Spleen (tissue), 11 donors: ENCODE data around the gene GANAB. TPM values are rescaled to one million over a fixed set of nuclear protein-coding genes. Genes with fewer than 3 reads are reported as not detected.
A peak's percentile ranks its signal among the peaks of the same experiment; 100 is the strongest.

Source experiments
- DNase-seq: peaks from one replicate; pipeline ENCODE4 v3.0.0-alpha.2; 2020
- H3K27ac ChIP-seq, 8 donors: fragments of 200-600 bp; sonication (generic) in 7 of 8; 1 replicate in 4 of 8; 2 replicates in 4 of 8; pipeline versions ENCODE4 v1.5.0 to v1.8.0; 2016 to 2021; ENCODE audit warnings: inconsistent platforms in 4 of 8, mild to moderate bottlenecking in 4 of 8, moderate library complexity in 1 of 8
- H3K27me3 ChIP-seq, 7 donors: fragments of 200-600 bp; sonication (generic) in 6 of 7; replicated peaks in 1 of 7; 1 replicate in 4 of 7; 2 replicates in 3 of 7; pipeline versions ENCODE4 v1.5.0 to v1.8.0; 2016 to 2021; ENCODE audit warnings: inconsistent platforms in 3 of 7, mild to moderate bottlenecking in 1 of 7
- H3K36me3 ChIP-seq, 6 donors: fragments of 200-600 bp; sonication (generic) in 5 of 6; 1 replicate in 4 of 6; 2 replicates in 2 of 6; pipeline versions ENCODE4 v1.5.0 to v1.8.0; 2016 to 2021; ENCODE audit warnings: inconsistent platforms in 2 of 6
- H3K4me1 ChIP-seq, 6 donors: fragments of 200-600 bp; sonication (generic) in 5 of 6; 1 replicate in 3 of 6; 2 replicates in 3 of 6; pipeline versions ENCODE4 v1.5.0 to v1.8.0; 2016 to 2021; ENCODE audit warnings: inconsistent platforms in 3 of 6
- H3K4me3 ChIP-seq, 8 donors: fragments of 200-600 bp; sonication (generic) in 7 of 8; 1 replicate in 4 of 8; 2 replicates in 4 of 8; pipeline versions ENCODE4 v1.5.0 to v1.8.0; 2016 to 2021; ENCODE audit warnings: inconsistent platforms in 4 of 8, mild to moderate bottlenecking in 4 of 8, moderate library complexity in 2 of 8
- H3K9me3 ChIP-seq, 8 donors: fragments of 200-600 bp; sonication (generic) in 7 of 8; 1 replicate in 4 of 8; 2 replicates in 4 of 8; pipeline versions ENCODE4 v1.5.0 to v1.8.0; 2016 to 2021; ENCODE audit warnings: inconsistent platforms in 4 of 8
- POLR2A ChIP-seq, 3 donors: fragments of 450-650 bp; IDR thresholded peaks; one replicate each; pipeline ENCODE4 v1.5.1; 2017; ENCODE audit warnings: antibody characterized with exemption in 3 of 3, mild to moderate bottlenecking in 1 of 3
- POLR2AphosphoS5 ChIP-seq, 3 donors: sonication (generic); formaldehyde crosslinking; IDR thresholded peaks; one replicate each; pipeline ENCODE4 v1.5.1; 2017; ENCODE audit warnings: antibody characterized with exemption in 3 of 3
- WGBS, 5 donors: extraction: QIAGEN DNeasy Blood & Tissue Kit in 3 of 5; methylation state at CpG; one replicate each; pipeline versions ENCODE4 v1.1.5 to v1.1.7; 2013 to 2018; 5-methylcytosine and 5-hydroxymethylcytosine counted together
- intact Hi-C: fragments of 100-400 bp; cut with DNase I; formaldehyde crosslinking; loops from one replicate; pipeline ENCODE4 v1.15.0; 2023; ENCODE audit warnings: low total_unique reads
- polyA plus RNA-seq, 3 donors: library from polyadenylated mRNA; stranded (reverse); fragments of 200-250 nt; gene quantifications; one replicate each; pipeline ENCODE4 v1.2.1, GENCODE V29; 2013
- total RNA-seq, 7 donors: library from RNA; depleted of rRNA in 3 of 7; stranded (reverse); fragments of >200 nt in 3 of 7; fragmentation: NEBNext Ultra II Directional in 4 of 7; extraction: Animal tissue kit (Norgen Biotek cat#: 25700) in 4 of 7; gene quantifications; one replicate each; pipeline versions ENCODE4 v1.1.0 to v1.2.1, GENCODE V29; 2016 to 2021
- TF ChIP-seq, protein P1 (sequence below), 11 experiments: fragments of 200-600 bp in 7 of 11; fragments of 450-650 bp in 4 of 11; sonication (generic) in 4 of 11; IDR thresholded peaks in 8 of 11; conservative IDR thresholded peaks in 3 of 11; 1 replicate in 7 of 11; 2 replicates in 4 of 11; pipeline versions ENCODE4 v1.4.0 to v1.8.0; 2016 to 2021; ENCODE audit warnings: antibody characterized with exemption in 11 of 11, inconsistent platforms in 4 of 11, mild to moderate bottlenecking in 1 of 11
- donor health status: healthy with polysubstance abuse.
- donor health status: DM: no; HTN: no; CAD: no; lungs with moderate emphysema.
- donor health status: DM: no; HTN: no; CAD: no.
- donor health status: Bipolar disorder and iron deficiency.
- donor health status: healthy.
- donor health status: DM: no; HTN: no; CAD: no.
- donor health status: DM: yes; HTN: yes; CAD: no.

The GANAB gene
- total and polyA plus RNA-seq, 10 donors = 49.0 to 245 (median 136) TPM

DNA sequence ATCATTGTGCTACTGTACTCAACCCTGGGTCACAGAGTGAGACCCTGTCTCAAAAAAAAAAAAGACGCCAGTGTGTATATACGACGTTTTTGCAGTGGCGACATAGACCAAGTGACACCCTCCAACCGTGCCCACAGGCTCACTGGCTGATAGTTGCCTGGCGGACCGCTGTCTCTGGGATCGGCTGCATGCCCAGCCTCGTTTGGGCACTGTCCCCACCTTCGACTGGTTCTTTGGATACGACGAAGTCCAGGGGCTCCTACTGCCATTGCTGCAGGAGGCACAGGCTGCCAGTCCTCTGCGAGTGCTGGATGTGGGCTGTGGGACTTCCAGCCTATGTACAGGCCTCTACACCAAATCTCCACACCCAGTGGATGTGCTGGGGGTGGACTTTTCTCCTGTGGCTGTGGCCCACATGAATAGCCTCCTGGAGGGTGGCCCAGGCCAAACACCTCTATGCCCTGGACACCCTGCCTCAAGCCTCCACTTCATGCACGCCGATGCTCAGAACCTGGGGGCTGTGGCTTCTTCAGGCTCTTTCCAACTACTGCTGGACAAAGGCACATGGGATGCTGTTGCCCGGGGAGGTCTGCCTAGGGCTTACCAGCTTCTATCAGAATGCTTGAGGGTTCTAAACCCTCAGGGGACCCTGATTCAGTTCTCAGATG lies 20.0 kb upstream of the GANAB start:
- Histone ChIP-seq H3K27ac (peak overlapping the region; percentile 87 to 96 (median 94)), H3K4me1 (peaks cover 29 to 83% (median 64%) of the 10 kb centered on the region in 6 donors), H3K27me3 (no peaks in the 10 kb centered on the region), H3K4me3 (peak overlapping the region; percentile 73 to 91 (median 82)), H3K9me3 (no peaks in the 10 kb centered on the region), H3K36me3 (peaks cover 0 to 39% (median 19%) of the 10 kb centered on the region in 6 donors)
- TF ChIP-seq, protein P1, sequence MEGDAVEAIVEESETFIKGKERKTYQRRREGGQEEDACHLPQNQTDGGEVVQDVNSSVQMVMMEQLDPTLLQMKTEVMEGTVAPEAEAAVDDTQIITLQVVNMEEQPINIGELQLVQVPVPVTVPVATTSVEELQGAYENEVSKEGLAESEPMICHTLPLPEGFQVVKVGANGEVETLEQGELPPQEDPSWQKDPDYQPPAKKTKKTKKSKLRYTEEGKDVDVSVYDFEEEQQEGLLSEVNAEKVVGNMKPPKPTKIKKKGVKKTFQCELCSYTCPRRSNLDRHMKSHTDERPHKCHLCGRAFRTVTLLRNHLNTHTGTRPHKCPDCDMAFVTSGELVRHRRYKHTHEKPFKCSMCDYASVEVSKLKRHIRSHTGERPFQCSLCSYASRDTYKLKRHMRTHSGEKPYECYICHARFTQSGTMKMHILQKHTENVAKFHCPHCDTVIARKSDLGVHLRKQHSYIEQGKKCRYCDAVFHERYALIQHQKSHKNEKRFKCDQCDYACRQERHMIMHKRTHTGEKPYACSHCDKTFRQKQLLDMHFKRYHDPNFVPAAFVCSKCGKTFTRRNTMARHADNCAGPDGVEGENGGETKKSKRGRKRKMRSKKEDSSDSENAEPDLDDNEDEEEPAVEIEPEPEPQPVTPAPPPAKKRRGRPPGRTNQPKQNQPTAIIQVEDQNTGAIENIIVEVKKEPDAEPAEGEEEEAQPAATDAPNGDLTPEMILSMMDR (IDR thresholded peaks at IDR 0.05 in 8 of 11, conservative IDR thresholded peaks at IDR 0.05 in 3 of 11) = no peak
- TF ChIP-seq POLR2AphosphoS5 (IDR thresholded peaks at IDR 0.05) = no peak
- no peak for TF ChIP-seq POLR2A (IDR thresholded peaks at IDR 0.05)
- WGBS, 5 donors = 45 to 72% (median 64%) methylated on average over 14 to 16 of the region's 16 CpGs
- peak; percentile 82 for DNase-seq
- intact Hi-C loops = no loop called here

DNA sequence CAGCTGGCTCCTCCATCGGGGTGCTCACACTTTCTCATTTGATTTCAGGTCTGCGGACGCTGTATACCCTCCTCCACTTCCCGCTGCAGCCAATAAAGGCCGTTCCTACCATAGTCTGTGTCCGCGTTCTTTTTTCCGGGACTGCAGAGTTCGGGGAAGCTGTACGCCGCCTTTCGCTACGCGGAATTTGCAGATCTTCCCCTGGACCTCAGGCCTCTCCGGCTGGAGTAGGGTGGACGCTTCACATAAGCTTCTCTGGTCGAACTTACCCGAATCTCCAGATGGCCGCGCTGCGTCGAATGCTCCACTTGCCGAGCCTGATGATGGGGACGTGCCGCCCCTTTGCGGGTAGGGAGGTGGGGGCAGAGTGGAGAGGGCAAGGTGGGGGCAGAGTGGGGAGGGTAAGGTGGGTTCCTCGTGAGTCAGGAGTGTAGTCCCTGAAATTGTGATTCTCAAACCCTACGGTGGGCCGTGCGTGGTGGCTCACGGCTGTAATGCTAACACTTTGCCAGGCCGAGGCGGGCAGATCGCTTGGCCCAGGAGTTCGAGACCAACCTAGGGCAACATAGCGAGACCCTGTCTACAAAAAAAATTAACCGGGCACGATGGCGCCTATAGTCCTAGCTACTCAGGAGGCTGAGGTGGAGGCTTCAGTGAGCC lies 19.3 kb upstream of the GANAB start:
- H3K9me3 ChIP-seq = no peaks in the 10 kb centered on the region
- TF ChIP-seq POLR2A (IDR thresholded peaks at IDR 0.05) = no peak
- TF ChIP-seq POLR2AphosphoS5 (IDR thresholded peaks at IDR 0.05) = no peak
- TF ChIP-seq, protein P1 (IDR thresholded peaks at IDR 0.05 in 8 of 11, conservative IDR thresholded peaks at IDR 0.05 in 3 of 11) = no peak
- peak overlapping the region; percentile 87 to 96 (median 94) for H3K27ac ChIP-seq
- peak overlapping the region; percentile 73 to 91 (median 82) for H3K4me3 ChIP-seq
- DNase-seq = peak; percentile 90
- peaks cover 0 to 45% (median 19%) of the 10 kb centered on the region in 6 donors for H3K36me3 ChIP-seq
- no peaks in the 10 kb centered on the region for H3K27me3 ChIP-seq
- intact Hi-C loops = no loop called here
- peaks cover 25 to 78% (median 60%) of the 10 kb centered on the region in 6 donors for H3K4me1 ChIP-seq
- WGBS, 5 donors = 2 to 8% (median 5%) methylated on average over 29 to 39 of the region's 39 CpGs

- intact Hi-C loops = no loop called here
- peak; percentile 98 for DNase-seq
- TF ChIP-seq POLR2AphosphoS5 (IDR thresholded peaks at IDR 0.05) (peak; percentile 99 to 100 (median 100)), POLR2A (IDR thresholded peaks at IDR 0.05) (peak; percentile 70 to 95 (median 94))
- TF ChIP-seq, protein P1 (IDR thresholded peaks at IDR 0.05 in 8 of 11, conservative IDR thresholded peaks at IDR 0.05 in 3 of 11) = peak in 3 of 11 experiments; percentile 4 to 25 (median 9)
These were observed 18.7 kb upstream of the GANAB start, which contains the start of the genes C11orf98 and CSKMT for GRCh38 chr11:62665075-62665598. Gene C11orf98, minus strand, starts transcription at chr11:62665210. Its CDS starts 41 bp downstream, at chr11:62665169. Gene CSKMT, plus strand, starts transcription at chr11:62665312. Its CDS starts 568 bp downstream, at chr11:62665880.

More at GRCh38 chr11:62665075-62665598, 18.7 kb upstream of the GANAB start, which contains the start of the genes C11orf98 and CSKMT:
- Histone ChIP-seq H3K4me1 (peaks cover 25 to 72% (median 54%) of the 10 kb centered on the region in 6 donors), H3K4me3 (peak within 1 kb of the TSS; percentile 73 to 91 (median 82)), H3K9me3 (no peaks in the 10 kb centered on the region), H3K27ac (peak within 1 kb of the TSS; percentile 87 to 96 (median 94)), H3K36me3 (peaks cover 0 to 47% (median 19%) of the 10 kb centered on the region in 6 donors), H3K27me3 (no peaks in the 10 kb centered on the region)
- 0 to 1% (median 0%) methylated on average over 29 to 47 of the region's 47 CpGs for WGBS, 5 donors
